ENCODE results near the gene SRPX2. TPM values are rescaled to one million over a fixed set of nuclear protein-coding genes. Genes with fewer than 3 reads are reported as not detected.

SRPX2 gene
- 7.2 and 29.5 TPM in 2 replicates for total RNA-seq

GRCh38 chrX:100643956-100644860 lies at the start of gene SRPX2:
Gene SRPX2 (plus strand): TSS chrX:100644199. CDS start chrX:100646323, 2,124 bp downstream.
- DNase-seq (ENCODE audit: low read depth), result peak; percentile 57
- TF ChIP-seq CTCF (conservative IDR thresholded peaks at IDR 0.05; ENCODE audit: low read depth, low read length), result no peak
- H3K4me3 ChIP-seq (ENCODE audit: low read depth, low read length), result peak within 1 kb of the TSS; percentile 30

GRCh38 chrX:100596601-100597000 lies 47.4 kb upstream of the SRPX2 start:
- no peak overlapping the region for H3K4me3 ChIP-seq (ENCODE audit: low read depth, low read length)
- no peak for TF ChIP-seq CTCF (conservative IDR thresholded peaks at IDR 0.05; ENCODE audit: low read depth, low read length)
- DNase-seq (ENCODE audit: low read depth), result no peak

- DNase-seq (ENCODE audit: low read depth), result no peak
- TF ChIP-seq CTCF (conservative IDR thresholded peaks at IDR 0.05; ENCODE audit: low read depth, low read length), result no peak
- no peak overlapping the region for H3K4me3 ChIP-seq (ENCODE audit: low read depth, low read length)
Measured at GRCh38 chrX:100599456-100599855, 44.5 kb upstream of the SRPX2 start.

- H3K4me3 ChIP-seq (ENCODE audit: low read depth, low read length), result no peak overlapping the region
- TF ChIP-seq CTCF (conservative IDR thresholded peaks at IDR 0.05; ENCODE audit: low read depth, low read length), result no peak
- DNase-seq (ENCODE audit: low read depth), result no peak
Measured at GRCh38 chrX:100600340-100600739, 43.7 kb upstream of the SRPX2 start.

GRCh38 chrX:100600758-100601157 lies 43.2 kb upstream of the SRPX2 start:
- TF ChIP-seq CTCF (conservative IDR thresholded peaks at IDR 0.05; ENCODE audit: low read depth, low read length), result no peak
- no peak for DNase-seq (ENCODE audit: low read depth)
- no peak overlapping the region for H3K4me3 ChIP-seq (ENCODE audit: low read depth, low read length)

- TF ChIP-seq CTCF (conservative IDR thresholded peaks at IDR 0.05; ENCODE audit: low read depth, low read length), result no peak
- H3K4me3 ChIP-seq (ENCODE audit: low read depth, low read length), result no peak overlapping the region
- DNase-seq (ENCODE audit: low read depth), result no peak
Measured at GRCh38 chrX:100606753-100607152, 37.2 kb upstream of the SRPX2 start.

- peak; percentile 30 for TF ChIP-seq CTCF (conservative IDR thresholded peaks at IDR 0.05; ENCODE audit: low read depth, low read length)
- H3K4me3 ChIP-seq (ENCODE audit: low read depth, low read length), result no peak overlapping the region
- DNase-seq (ENCODE audit: low read depth), result no peak
Measured at GRCh38 chrX:100609591-100609990, 34.4 kb upstream of the SRPX2 start.
